Left ventricle myocardium inferior (tissue), 1 donor: Measurements from ENCODE around the gene PAX2. TPM values are rescaled to one million over a fixed set of nuclear protein-coding genes. Genes with fewer than 3 reads are reported as not detected.

Experiments
- DNase-seq: peaks from one replicate; pipeline ENCODE4 v3.0.0-alpha.2; 2020
- H3K27ac ChIP-seq: fragments of 200-600 bp; replicated peaks from 2 replicates; pipeline ENCODE4 v1.8.0; 2021
- H3K27me3 ChIP-seq: fragments of 200-600 bp; 2 replicates; pipeline ENCODE4 v1.8.0; 2021; ENCODE audit warnings: low read depth
- H3K36me3 ChIP-seq: fragments of 200-600 bp; 2 replicates; pipeline ENCODE4 v1.8.0; 2021
- H3K4me1 ChIP-seq: fragments of 200-600 bp; 2 replicates; pipeline ENCODE4 v1.8.0; 2021
- H3K4me3 ChIP-seq: fragments of 200-600 bp; 2 replicates; pipeline ENCODE4 v1.8.0; 2021; ENCODE audit warnings: mild to moderate bottlenecking, moderate library complexity
- H3K9me3 ChIP-seq: fragments of 200-600 bp; replicated peaks from 2 replicates; pipeline ENCODE4 v1.8.0; 2021
- CTCF ChIP-seq: fragments of 200-600 bp; IDR thresholded peaks from 2 replicates; pipeline ENCODE4 v1.8.0; 2021; ENCODE audit warnings: antibody characterized with exemption, mild to moderate bottlenecking, borderline replicate concordance
- intact Hi-C: fragments of 100-400 bp; cut with micrococcal nuclease; formaldehyde crosslinking; loops from one replicate; pipeline ENCODE4 v1.11.0; 2022
- total RNA-seq: library from RNA; stranded (reverse); fragmentation: NEBNext Ultra II Directional; extraction: Animal tissue kit (Norgen Biotek cat#: 25700); gene quantifications from one replicate; pipeline ENCODE4 v1.2.1, GENCODE V29; 2021
- donor health status: DM: no; HTN: yes; CAD: no; lungs with severe emphysema.

The PAX2 gene
- total RNA-seq, 1 donor from 2014 or later: not detected

GRCh38 chr10:100831742-100832141 is 86.4 kb downstream of the PAX2 start:
- Histone ChIP-seq H3K27ac (no peak overlapping the region), H3K4me3 (no peak overlapping the region), H3K9me3 (no peaks in the 10 kb centered on the region), H3K36me3 (no peaks in the 10 kb centered on the region), H3K4me1 (peaks cover 38% of the 10 kb centered on the region), H3K27me3 (peaks cover 99% of the 10 kb centered on the region)
- DNase-seq: no peak
- no peak for TF ChIP-seq CTCF
- intact Hi-C loops: no loop called here

- Histone ChIP-seq H3K27ac (no peak overlapping the region), H3K4me3 (no peak overlapping the region), H3K27me3 (peaks cover 96% of the 10 kb centered on the region), H3K9me3 (peaks cover 2% of the 10 kb centered on the region), H3K4me1 (no peaks in the 10 kb centered on the region), H3K36me3 (no peaks in the 10 kb centered on the region)
- TF ChIP-seq CTCF: no peak
- DNase-seq: no peak
- intact Hi-C loops: no loop called here
These were observed 90.4 kb downstream of the PAX2 start for GRCh38 chr10:100835810-100836209.

GRCh38 chr10:100836891-100837290 is 91.5 kb downstream of the PAX2 start:
- peaks cover 7% of the 10 kb centered on the region for H3K9me3 ChIP-seq
- TF ChIP-seq CTCF: no peak
- H3K4me1 ChIP-seq: no peaks in the 10 kb centered on the region
- intact Hi-C loops: no loop called here
- no peaks in the 10 kb centered on the region for H3K36me3 ChIP-seq
- H3K27ac ChIP-seq: no peak overlapping the region
- no peak for DNase-seq
- peaks cover 95% of the 10 kb centered on the region for H3K27me3 ChIP-seq
- no peak overlapping the region for H3K4me3 ChIP-seq

- Histone ChIP-seq H3K27ac (no peak overlapping the region), H3K4me3 (no peak overlapping the region), H3K36me3 (no peaks in the 10 kb centered on the region), H3K27me3 (peaks cover 92% of the 10 kb centered on the region), H3K9me3 (peaks cover 7% of the 10 kb centered on the region), H3K4me1 (no peaks in the 10 kb centered on the region)
- intact Hi-C loops: no loop called here
- DNase-seq: no peak
- TF ChIP-seq CTCF: no peak
These were observed 91.9 kb downstream of the PAX2 start for GRCh38 chr10:100837300-100837699.

GRCh38 chr10:100838986-100839385 is 93.6 kb downstream of the PAX2 start:
- Histone ChIP-seq H3K36me3 (no peaks in the 10 kb centered on the region), H3K4me1 (no peaks in the 10 kb centered on the region), H3K27ac (no peak overlapping the region), H3K4me3 (no peak overlapping the region), H3K9me3 (peaks cover 7% of the 10 kb centered on the region), H3K27me3 (peaks cover 94% of the 10 kb centered on the region)
- DNase-seq: no peak
- intact Hi-C loops: no loop called here
- TF ChIP-seq CTCF: no peak

- TF ChIP-seq CTCF: no peak
- no peak for DNase-seq
- Histone ChIP-seq H3K36me3 (no peaks in the 10 kb centered on the region), H3K4me3 (no peak overlapping the region), H3K9me3 (peaks cover 7% of the 10 kb centered on the region), H3K4me1 (no peaks in the 10 kb centered on the region), H3K27me3 (peaks cover 94% of the 10 kb centered on the region), H3K27ac (no peak overlapping the region)
- intact Hi-C loops: no loop called here
These were observed 96.1 kb downstream of the PAX2 start for GRCh38 chr10:100841528-100841927.
